GM03348 (cell line): ENCODE data around the gene KATNB1.
"Not testable (repeated sequence)": the region's sequence is repeated elsewhere in the genome, so short reads cannot be mapped to it uniquely, and the experiment has no call there.

ENCODE experiments used
- DNase-seq: peaks from one replicate; pipeline ENCODE4 v3.0.0; 2012; ENCODE audit warnings: low spot score

KATNB1 gene

DNA sequence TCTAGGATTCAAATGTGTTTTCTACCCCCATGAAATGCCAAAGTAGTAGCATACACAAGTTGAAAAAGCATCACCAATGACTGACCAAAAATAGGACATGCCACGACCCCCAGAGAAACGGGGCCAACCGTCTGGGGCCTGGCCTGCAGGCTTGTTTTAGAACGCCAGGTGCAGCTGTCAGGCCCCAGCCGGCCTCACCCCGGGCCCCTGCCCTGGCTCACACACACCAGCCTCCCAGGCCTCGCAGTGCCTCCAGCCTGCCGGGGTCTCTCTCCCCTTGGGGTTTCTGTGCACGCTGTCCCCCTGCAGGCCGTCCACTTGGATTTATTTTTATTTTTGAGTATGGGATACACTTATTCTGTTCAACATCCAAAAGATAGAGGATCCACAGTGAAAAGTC is 7.9 kb downstream of the KATNB1 start:
- no peak for DNase-seq

- DNase-seq: no peak
These were observed 8.5 kb downstream of the KATNB1 start for GRCh38 chr16:57743886-57744641.

DNA sequence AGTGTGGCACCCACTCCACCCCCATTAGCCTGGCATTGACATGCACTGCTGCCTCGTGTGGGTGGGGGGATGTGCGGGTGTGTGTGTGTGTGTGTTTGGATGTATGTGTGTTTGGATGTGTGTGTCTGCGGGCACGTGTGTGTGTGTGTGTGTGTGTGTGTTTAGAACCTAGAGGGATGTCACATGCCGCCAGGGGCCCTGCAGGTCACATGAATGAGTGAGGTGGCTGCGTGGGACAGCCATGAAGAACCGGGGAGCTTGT is 9.0 kb downstream of the KATNB1 start:
- no peak for DNase-seq

DNA sequence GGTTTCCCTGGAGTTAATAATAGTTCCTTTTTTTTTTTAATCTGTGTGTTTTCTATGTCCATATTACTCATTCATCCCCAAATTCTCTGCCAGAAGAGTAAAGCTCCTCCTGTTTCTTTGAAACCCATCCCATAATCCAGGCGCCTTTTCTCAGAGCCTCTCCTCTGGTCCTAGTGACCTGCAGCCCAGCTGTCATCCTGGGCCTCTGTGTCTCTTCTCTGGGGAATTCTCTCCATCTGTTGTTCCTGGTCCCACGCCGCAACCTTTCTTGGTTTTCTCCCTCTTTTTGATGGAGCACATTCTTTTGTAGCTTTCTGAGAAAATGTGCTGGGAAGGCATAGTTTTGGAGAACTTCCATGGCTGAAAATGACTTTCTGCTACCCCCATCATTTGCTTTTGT is 10.2 kb downstream of the KATNB1 start:
- DNase-seq: no peak

- not testable (repeated sequence) for DNase-seq
These were observed 10.7 kb downstream of the KATNB1 start for GRCh38 chr16:57746316-57746715.

GRCh38 chr16:57747091-57747490 is 11.5 kb downstream of the KATNB1 start:
- no peak for DNase-seq

DNA sequence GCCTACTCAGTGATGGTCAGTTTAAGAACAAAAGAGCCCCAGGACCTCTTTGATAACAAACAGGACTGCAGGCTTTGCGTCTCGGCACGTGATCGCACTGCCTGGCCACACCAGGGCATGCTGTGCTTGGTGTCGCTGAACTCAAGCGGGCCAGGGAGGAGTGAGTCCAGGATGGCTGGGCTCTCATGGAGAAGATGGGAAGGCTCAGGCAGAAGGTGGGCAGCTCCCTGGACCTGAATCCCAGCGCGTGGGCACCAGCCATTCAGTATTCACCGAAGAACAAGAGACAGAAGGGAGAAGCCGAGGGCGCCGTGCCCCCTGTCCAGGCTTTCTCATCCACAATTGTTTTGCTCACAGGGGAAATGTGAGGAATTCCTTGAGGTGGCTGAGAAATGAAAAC is 11.9 kb downstream of the KATNB1 start:
- no peak for DNase-seq

DNA sequence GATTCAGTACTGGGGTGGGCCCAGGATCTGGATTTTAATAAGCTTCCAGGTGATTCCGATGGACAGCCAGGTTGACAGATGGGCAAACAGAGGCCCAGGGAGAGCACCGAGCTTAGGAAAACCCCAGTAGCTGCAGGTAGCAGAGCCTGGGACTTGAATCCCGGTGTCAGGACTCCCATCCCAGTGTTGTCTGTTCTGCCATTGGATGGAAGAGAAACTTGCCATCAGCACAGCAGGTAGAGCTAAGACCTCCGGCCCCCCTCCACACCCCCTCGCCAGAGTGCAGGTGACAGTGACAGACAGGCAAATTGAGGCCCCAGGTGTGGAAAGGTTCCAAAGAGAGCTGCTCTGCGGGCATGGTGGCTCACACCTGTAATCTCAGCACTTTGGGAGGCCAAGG is 12.4 kb downstream of the KATNB1 start:
- no peak for DNase-seq

GRCh38 chr16:57748596-57748995 is 13.0 kb downstream of the KATNB1 start:
- no peak for DNase-seq

DNA sequence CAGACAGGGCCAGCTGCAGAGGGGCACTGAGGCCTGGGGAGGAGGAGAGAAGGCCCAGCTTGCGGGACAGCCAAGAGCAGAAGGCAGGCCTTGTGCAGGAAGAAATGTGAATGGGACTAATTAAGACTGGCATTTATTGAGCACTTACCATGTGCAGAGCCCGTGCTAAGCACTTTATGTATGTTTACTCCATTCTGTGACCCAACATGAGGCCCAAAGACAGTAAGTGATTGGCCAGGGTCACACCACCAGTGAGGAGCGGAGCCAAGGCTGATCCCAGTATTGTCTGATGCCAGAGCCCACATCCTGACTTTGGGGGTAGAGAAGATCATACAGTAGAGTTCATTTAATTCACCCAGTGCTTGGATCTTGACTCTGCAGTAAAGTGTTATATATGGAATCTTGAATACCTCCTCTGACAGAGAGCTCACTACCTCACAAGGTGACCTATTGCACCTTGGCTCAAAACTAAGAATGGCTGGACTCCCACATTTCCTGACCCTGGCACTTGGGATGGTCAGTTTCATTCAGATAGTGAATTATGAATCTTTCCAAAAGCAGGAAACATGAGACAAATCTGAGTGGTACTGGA is 13.6 kb downstream of the KATNB1 start:
- DNase-seq: no peak

DNA sequence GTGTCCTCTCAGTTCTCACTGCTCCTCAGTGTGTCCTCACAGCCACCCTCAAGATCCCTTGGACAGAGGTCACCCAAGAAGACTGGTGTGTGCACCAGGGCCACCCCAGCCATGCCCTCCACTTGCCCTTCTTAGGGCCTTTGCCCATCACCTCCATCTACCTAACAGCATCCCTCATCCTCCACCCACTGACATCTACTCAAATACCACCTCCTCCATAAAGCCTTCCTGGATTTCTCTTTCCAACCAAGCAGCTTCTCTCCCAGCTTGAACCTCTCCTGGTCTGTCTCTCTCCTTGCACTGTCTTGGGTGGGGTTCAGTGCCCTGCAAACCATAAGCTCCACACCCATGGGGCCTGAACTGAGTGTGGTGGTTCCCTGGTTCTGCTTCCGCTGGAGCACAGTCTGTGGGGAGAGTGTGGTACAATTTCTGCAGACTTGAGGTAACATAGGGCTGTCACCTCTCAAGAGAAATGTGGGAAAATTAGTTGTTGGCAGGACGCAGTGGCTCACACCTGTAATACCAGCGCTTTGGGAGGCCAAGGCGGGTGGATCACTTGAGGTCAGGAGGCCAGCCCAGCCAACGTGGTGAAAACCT is 14.4 kb downstream of the KATNB1 start:
- DNase-seq: no peak

- no peak for DNase-seq
These were observed 15.4 kb downstream of the KATNB1 start for GRCh38 chr16:57750796-57751538.

DNA sequence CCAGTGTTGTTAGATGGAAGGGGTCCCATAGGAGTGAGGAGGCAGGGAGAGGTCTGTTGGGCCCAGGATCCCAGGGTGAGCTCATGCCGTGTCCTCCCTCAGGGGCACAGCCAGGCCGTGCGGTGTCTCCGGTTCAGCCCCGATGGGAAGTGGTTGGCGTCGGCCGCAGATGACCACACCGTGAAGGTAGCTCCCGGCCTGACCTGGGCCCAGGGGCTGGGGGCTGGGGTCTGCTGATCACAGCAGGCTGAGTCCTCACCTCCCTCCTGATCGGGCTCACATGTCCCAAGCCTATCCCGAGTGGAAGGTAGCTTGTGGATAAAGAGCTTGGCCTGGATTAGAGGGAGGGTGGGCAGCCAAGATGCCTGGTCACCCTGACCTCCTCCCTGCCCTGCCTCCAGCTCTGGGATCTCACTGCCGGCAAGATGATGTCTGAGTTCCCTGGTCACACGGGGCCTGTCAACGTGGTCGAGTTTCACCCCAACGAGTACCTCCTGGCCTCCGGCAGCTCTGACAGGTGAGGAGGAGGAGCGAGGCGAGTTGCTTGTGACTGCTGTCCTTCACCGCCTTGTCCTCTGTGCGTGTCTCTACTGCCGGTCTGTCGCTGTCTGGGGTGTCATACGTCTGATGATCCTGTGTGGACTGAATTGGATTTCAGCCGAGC is 16.1 kb downstream of the KATNB1 start:
- DNase-seq: no peak

- DNase-seq: no peak
These were observed 16.6 kb downstream of the KATNB1 start for GRCh38 chr16:57752203-57752580.

- DNase-seq: no peak
These were observed 17.2 kb downstream of the KATNB1 start for GRCh38 chr16:57752581-57753447.

DNA sequence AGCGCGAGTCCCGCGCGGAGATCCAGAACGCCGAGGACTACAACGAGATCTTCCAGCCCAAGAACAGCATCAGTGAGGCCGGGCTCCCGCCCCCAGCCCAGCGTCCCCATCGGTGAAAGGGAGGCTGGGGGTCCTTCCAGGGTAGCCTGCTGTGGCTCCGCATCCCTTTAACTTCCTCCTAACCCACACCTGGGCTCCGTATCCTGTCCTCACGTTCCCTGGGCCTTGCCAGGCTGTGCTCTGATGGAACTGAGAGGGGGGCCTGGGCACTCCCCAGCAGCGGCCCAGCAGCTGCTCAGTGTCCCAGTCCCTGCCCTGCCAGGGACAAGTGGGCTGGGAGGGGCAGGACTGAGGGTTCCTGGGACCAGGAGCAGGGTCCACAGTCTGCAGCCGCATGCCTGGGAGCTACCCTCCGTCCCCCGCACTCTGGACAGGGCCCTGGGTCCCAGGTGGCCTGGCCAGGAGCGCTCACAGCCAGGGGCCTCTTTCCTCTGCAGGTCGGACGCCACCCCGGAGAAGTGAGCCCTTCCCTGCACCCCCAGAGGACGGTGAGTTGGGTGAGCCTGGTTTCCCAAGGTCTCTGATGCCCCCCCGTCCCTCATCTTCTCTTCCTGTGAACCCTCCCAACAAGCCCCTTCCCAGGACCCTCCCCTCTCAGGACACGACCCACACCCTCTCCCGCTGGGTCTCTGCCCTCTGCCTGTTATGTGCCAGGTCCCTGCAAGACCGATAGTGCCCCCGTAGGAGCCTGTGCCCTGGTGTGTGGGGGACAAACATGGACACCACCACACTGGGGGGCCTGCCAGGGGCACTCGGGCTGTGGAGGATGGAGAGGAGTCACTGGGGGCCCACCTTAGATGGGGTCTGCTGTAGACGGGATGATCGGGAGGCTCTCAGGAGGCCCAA is 18.1 kb downstream of the KATNB1 start:
- no peak for DNase-seq

DNA sequence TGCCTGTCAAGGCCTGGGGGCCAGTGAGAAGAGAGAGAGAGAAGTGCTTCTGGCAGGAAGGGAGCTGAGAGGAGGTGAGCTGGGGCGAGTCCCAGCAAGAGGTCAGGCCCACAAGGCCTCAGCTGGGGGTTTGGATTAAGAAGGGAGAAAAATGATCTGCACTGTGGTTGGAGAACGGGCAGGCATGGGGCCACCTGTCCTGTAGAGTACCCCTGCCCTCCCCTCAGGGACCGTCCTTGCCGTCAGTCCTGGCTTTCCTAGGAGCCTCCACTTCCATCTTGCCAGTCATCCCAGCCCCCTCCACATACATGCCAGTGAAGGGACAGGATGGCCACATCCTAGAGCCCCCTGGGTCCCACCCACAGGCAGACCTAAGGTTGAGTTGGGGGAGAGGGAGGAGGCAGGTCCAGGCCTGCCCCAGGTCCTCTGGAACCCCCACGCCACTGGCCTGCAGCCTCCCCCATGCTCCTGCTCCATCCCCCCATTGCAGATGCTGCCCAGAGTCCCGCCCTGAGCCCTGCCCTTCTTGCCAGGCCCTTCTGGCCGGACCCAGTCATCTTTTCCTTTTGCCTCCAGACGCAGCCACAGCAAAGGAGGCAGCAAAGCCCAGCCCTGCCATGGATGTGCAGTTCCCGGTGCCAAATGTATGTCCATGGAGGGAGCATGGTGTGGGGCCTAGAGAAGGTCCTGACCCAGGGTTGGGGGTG is 18.9 kb downstream of the KATNB1 start:
- DNase-seq: no peak

DNA sequence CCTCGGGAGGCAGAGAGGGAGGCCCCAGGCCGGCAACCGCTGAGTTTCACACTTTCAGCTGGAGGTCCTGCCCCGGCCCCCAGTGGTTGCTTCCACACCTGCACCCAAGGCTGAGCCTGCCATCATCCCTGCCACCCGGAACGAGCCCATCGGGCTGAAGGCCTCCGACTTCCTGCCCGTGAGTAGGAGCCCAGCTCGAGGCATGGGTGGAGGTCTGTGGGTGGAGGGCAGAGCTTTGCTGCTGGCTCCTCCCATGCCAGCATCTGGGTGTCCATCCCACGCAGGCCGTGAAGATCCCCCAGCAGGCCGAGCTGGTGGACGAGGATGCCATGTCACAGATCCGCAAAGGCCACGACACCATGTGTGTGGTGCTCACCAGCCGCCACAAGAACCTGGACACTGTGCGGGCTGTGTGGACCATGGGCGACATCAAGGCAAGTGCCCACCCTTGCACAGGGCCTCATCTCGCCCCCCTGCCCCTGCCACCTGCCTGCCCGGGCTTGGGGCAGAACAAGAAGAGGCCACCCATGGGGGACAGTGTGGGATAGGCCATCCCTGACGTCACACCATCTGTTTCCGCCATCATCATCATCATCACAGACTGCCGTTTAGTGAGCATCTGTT is 19.6 kb downstream of the KATNB1 start:
- DNase-seq: no peak

- no peak for DNase-seq
These were observed 20.3 kb downstream of the KATNB1 start for GRCh38 chr16:57755726-57756423.
